GOT3 (cell line): Measurements from ENCODE around the gene CCNY.

Source experiments
- DNase-seq: peaks from one replicate; lab custom pipeline; 2025; ENCODE audit warnings: mixed read lengths; lab: John Stamatoyannopoulos, UW

CCNY gene

GRCh38 chr10:35555962-35556930 lies 219.9 kb downstream of the CCNY start:
- DNase-seq, result no peak

GRCh38 chr10:35558276-35558675 lies 222.0 kb downstream of the CCNY start:
- no peak for DNase-seq

GRCh38 chr10:35559416-35559815 lies 223.1 kb downstream of the CCNY start:
- no peak for DNase-seq

- DNase-seq, result no peak
Observed at GRCh38 chr10:35561715-35562114, 225.4 kb downstream of the CCNY start.

- DNase-seq, result no peak
Observed at GRCh38 chr10:35562427-35562826, 226.1 kb downstream of the CCNY start.

GRCh38 chr10:35563261-35563891 lies 227.1 kb downstream of the CCNY start:
- no peak for DNase-seq

GRCh38 chr10:35564341-35564968 lies 228.1 kb downstream of the CCNY start:
- DNase-seq, result no peak

- no peak for DNase-seq
Observed at GRCh38 chr10:35565602-35566081, 229.3 kb downstream of the CCNY start.

GRCh38 chr10:35567951-35568350 lies 231.6 kb downstream of the CCNY start:
- DNase-seq, result no peak

GRCh38 chr10:35568483-35569015 lies 232.2 kb downstream of the CCNY start:
- no peak for DNase-seq

- DNase-seq, result no peak
Observed at GRCh38 chr10:35569111-35569707, 232.9 kb downstream of the CCNY start.

GRCh38 chr10:35569836-35570235 lies 233.5 kb downstream of the CCNY start:
- no peak for DNase-seq

- DNase-seq, result no peak
Observed at GRCh38 chr10:35570397-35570796, 234.1 kb downstream of the CCNY start.

- DNase-seq, result no peak
Observed at GRCh38 chr10:35572583-35572982, 236.3 kb downstream of the CCNY start.

GRCh38 chr10:35573796-35574195 lies 237.5 kb downstream of the CCNY start:
- DNase-seq, result no peak

GRCh38 chr10:35574924-35575352 lies 238.6 kb downstream of the CCNY start:
- DNase-seq, result no peak

GRCh38 chr10:35575640-35576039 lies 239.3 kb downstream of the CCNY start:
- DNase-seq, result no peak

- DNase-seq, result no peak
Observed at GRCh38 chr10:35576730-35577129, 240.4 kb downstream of the CCNY start.

GRCh38 chr10:35577926-35578617 lies 241.8 kb downstream of the CCNY start:
- DNase-seq, result no peak

GRCh38 chr10:35578618-35578956 lies 242.3 kb downstream of the CCNY start:
- no peak for DNase-seq

GRCh38 chr10:35579116-35579515 lies 242.8 kb downstream of the CCNY start:
- no peak for DNase-seq
